GM19397 (cell line): ENCODE data around the gene KCP.

ENCODE experiments used
- ATAC-seq: cut with Tn5 transposase; IDR thresholded peaks from one replicate; pipeline ENCODE4 v1.9.1; 2021; ENCODE audit warnings: mild to moderate bottlenecking, moderate library complexity; ENCODE audit not compliant: unreplicated experiment

KCP gene

DNA sequence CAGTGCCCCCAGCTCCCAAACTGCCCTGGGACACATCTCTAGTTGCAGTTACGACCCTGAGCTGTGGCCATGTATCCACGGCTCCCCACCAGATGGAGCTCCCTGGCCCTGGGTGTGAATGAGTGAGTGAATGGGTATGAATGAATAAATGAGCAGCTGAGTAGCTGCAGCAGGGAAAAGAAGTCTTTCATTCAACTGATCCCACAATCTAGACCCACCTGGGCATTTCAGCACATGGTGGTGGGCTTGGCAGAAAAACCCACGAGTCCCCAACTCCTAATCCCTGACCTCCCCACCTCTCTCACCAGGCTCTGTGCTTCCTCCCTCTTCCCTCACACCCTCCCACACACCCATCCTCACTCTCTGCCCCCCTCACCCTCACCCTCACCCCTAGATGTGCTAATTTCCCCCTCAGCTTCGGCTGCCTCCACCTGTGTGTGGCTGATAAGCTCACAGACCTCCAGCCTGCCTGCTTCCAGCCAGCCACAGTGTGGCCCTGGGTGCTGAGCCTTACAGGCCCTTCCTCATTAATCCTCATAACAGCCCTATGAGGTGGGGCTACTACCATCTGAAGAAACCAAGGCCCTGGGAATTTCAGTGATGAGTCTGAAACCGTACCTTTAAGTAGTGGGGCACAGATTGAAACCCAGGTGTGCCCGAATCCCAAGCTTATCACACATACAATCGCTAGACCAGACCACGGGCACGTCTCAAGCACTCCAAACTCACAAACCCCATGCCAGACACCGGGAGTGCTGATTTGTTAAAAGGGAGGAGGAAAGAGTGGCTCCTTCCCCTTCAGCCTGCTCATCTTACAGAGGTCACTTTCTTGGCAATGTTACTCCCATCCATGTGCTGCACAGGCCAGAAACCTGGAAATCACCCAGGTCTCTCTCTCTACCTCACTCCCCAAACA, 50.1 kb downstream of the KCP start:
- no peak for ATAC-seq

DNA sequence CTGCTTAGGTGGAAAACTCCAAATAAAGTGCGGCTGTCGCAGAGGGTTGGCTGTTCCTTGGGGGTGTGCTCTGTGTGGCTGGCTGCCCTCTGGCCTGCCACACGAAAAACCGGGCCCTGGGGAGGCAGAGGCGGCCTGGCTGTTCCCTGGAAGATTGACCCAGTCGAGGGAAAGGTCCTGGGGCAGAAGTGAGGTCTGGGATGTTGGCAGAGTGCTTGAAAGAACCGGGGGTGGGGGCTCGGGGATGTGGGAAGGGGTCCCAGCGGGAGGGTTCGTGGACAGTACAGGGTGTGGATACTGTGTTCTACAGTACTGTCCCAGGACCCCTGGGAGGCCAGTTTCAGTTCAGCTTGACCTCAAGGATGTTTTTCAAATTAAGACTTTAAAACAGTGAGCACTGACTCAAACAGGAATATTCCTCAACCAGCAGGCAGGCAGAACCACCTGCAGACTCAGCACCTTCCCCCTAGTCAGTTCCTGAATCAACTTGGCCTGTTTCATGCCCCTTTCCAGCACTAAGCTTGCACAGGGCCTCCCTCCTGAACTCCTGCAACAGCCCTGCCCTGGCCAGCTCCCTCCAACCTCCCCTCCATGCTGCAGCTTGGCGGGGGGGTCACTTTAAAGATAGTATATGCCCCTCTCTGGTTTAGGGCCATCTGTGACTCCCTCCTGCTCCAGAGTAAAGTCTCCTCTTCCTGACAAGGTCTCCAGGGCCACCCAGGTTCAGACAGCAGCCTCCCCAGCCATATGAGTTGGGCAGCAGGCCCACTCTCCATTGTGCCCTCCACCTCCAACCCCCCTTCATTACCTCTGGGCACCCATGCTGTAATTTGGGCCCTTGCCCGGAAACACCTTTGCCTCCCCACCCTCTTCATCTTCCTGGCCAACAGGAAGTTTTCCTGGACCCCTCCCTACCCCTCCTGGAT, 51.0 kb downstream of the KCP start:
- no peak for ATAC-seq

DNA sequence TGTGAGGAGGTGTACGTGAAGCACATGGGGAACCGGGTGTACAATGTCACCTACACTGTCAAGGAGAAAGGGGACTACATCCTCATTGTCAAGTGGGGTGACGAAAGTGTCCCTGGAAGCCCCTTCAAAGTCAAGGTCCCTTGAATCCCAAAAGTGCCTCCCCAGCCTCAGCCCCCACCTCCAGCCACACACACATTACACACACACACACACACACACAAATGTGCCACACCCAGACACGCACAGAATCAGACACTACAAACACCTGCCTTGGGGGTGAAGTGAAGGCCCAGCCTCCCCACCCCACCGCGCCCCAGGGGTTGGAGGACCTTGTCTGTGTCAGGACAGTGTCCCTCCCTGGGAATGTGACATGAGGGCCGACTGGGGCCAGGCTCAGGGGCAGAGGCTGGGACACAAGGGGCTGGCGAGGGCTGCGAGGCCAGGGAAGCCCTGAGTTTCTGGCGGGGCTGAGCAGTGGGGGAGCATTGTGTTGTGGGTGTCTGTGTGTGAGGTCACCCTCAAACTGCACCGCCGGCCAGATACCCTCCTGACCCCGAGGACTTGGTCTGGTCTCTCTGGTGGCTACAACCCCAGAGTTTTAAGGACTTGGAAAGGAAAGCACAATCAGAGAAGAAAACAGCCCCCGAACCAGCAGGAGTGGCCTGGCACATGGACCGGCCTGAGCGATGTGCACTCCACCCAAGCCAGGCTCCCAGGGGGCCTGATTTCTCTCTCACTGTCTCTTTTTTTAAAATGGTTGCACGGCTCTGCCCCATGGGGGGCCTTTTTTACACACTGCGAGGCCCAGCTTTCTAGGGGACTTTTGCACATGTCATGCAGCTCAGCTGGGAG, 51.9 kb downstream of the KCP start:
- no peak for ATAC-seq

DNA sequence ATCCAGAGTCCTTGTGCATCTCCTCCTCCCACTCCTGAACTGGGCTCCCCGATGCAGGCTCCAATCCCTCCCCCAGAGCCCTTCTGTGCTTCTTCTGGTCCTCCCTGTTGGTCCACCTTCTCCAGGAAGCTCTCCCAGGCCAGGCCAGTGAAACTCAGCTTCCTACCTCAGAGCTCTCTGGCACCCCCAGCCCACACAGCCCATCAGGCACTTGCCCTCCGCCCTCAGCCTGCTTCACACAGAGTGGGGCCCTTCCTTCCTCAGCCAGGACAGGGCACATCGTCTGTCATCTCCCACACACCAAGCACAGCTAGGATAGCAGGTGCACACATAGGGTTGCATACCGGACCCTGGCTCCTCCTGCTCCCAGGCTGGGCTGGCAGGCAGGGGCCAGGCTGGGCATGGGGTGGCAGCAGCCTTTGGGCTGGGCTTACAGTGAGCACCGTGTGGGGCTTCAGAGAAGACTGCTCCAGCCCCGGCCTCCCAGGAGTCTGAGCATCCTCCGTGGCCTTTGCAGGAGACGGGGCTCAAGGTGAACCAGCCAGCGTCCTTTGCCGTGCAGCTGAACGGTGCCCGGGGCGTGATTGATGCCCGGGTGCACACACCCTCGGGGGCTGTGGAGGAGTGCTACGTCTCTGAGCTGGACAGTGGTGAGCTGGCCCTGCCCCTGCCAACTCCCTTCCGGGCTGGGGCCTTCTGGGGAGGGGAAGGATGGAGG, 54.3 kb downstream of the KCP start:
- no peak for ATAC-seq

DNA sequence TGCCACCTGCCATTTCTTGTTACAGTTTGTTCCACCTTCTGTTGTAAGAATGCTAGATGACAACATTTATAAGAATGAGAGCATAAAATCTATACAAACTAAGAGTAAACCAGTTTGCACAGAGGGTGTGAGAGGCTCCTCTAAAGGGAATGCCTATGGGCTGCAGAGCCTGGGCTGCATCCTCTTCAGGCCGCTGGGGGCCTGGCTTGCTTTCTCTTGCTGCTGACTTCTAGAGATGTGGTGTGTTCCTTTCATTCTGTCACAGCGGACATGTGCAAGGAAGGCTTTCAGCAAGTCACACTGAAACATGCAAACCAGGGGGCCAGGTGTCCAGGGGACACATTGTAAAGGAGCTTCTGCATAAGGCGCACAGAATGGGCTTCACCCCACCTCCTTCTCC, 55.0 kb downstream of the KCP start:
- ATAC-seq, result no peak

DNA sequence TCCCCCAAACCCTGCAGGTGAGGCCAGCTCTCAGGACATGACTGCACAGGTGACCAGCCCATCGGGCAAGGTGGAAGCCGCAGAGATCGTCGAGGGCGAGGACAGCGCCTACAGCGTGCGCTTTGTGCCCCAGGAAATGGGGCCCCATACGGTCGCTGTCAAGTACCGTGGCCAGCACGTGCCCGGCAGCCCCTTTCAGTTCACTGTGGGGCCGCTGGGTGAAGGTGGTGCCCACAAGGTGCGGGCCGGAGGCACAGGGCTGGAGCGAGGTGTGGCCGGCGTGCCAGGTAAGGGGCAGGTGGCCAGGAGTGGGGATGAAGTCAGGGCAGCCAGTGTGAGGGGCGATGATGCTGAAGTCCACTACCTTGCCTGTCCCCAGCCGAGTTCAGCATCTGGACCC, 56.1 kb downstream of the KCP start:
- ATAC-seq, result no peak

DNA sequence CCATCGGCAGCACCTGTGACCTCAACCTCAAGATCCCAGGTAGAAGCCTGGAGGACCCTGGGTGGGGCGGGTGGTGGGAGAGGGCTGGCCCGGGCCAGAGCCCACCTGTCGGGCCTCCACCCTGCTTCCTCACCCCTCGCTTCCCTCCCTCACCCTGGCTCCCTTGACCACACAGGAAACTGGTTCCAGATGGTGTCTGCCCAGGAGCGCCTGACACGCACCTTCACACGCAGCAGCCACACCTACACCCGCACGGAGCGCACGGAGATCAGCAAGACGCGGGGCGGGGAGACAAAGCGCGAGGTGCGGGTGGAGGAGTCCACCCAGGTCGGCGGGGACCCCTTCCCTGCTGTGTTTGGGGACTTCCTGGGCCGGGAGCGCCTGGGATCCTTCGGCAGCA, 56.7 kb downstream of the KCP start:
- ATAC-seq, result no peak

DNA sequence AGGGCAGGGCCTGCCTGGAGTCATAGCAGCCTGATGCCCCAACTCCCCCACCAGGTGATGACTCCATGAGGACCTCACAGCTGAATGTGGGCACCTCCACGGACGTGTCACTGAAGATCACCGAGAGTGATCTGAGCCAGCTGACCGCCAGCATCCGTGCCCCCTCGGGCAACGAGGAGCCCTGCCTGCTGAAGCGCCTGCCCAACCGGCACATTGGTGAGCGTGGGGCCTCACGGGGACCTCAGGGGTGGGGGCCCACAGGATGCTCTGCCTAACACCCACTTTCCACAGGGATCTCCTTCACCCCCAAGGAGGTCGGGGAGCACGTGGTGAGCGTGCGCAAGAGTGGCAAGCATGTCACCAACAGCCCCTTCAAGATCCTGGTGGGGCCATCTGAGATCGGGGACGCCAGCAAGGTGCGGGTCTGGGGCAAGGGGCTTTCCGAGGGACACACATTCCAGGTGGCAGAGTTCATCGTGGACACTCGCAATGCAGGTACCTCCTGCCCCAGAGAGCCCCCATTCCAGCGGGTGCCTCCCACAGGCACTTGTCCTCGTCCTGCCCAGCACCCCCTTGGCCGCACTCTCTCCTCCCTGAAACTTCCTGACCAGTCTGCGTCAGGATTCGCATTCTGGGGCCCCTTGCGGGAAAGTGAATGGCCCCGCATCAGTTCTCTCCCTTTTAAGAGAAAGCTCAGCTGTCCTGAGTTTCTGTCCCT, 57.8 kb downstream of the KCP start:
- no peak for ATAC-seq

DNA sequence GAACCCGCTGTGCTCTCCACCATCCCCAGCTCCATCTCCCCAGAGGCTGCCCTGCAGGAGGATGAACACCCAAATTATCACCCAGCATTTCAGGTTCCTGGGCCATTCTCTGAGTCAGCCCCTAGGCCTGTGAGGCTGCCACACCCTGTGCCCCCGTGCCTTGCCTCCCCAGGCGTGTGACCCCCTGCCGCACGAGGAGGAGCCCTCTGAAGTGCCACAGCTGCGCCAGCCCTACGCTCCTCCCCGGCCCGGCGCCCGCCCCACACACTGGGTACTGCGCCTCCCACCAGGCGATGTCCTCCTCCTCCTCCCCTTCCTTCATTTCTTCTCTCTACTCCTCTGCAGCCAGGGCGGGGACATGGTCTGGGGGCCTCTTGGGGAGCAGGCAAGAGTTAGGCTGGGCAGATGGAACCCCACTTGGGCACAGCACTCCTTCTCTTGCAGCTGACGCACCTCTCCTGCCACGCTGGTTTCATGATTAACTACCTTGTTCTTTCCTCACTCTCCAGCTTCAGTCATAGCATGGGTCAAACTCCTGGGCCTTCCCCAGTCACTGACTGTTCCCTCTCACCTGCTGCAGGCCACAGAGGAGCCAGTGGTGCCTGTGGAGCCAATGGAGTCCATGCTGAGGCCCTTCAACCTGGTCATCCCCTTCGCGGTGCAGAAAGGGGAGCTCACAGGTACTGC, 60.6 kb downstream of the KCP start:
- ATAC-seq, result no peak

DNA sequence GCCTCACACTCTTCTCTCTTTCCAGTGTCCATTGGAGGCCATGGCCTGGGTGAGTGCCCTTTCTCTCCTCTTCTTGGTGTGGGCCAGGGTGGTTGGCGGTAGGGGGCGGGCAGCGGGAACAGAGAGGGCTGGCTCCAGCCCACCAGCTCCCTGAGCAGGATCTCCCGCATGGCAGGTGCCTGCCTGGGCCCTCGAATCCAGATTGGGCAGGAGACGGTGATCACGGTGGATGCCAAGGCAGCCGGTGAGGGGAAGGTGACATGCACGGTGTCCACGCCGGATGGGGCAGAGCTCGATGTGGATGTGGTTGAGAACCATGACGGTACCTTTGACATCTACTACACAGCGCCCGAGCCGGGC, 61.4 kb downstream of the KCP start:
- no peak for ATAC-seq

DNA sequence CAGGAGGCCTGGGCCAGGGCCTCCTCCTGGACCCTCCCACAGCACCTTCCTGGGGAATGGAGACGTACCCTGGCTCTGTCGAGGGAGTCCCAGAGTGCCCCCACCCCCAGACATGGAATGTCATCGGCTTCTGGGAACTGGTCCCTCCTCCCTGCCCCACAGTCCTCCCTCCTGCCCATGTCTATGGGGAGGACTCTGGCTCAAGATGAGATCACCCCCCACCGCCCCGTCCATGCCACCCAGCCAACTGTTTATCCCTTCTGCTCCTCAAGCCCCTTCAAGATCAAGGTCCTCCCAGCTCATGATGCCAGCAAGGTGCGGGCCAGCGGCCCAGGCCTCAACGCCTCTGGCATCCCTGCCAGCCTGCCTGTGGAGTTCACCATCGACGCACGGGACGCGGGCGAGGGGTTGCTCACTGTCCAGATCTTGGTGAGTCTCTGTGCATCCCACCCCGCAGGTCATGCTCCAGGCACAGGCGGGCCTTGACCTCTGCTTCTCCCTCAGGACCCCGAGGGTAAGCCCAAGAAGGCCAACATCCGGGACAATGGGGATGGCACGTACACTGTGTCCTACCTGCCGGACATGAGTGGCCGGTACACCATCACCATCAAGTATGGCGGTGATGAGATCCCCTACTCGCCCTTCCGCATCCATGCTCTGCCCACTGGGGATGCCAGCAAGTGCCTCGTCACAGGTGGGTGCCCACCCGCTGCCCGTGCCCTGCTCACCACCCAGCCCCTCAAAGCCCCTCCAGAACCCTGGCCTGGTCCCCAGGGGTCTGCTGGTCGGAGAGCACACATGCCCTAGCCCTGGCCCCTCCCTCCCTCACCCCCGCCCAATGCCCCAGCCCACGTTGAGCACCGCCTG, 62.0 kb downstream of the KCP start:
- no peak for ATAC-seq

DNA sequence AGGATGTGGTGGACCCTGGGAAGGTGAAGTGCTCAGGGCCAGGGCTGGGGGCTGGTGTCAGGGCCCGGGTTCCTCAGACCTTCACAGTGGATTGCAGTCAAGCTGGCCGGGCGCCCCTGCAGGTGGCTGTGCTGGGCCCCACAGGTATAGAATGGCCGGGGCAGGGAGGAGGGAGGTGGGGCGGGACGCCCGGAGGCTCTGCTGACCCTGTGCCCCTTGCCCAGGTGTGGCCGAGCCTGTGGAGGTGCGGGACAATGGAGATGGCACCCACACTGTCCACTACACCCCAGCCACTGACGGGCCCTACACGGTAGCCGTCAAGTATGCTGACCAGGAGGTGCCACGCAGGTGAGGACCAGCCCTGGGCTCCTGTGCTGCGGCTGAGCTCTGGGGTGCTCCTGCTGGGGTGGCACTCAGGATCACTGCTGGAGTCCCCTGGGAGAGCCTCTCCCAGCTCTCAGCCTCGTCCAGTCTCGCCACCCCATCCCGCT, 62.7 kb downstream of the KCP start:
- ATAC-seq, result no peak

DNA sequence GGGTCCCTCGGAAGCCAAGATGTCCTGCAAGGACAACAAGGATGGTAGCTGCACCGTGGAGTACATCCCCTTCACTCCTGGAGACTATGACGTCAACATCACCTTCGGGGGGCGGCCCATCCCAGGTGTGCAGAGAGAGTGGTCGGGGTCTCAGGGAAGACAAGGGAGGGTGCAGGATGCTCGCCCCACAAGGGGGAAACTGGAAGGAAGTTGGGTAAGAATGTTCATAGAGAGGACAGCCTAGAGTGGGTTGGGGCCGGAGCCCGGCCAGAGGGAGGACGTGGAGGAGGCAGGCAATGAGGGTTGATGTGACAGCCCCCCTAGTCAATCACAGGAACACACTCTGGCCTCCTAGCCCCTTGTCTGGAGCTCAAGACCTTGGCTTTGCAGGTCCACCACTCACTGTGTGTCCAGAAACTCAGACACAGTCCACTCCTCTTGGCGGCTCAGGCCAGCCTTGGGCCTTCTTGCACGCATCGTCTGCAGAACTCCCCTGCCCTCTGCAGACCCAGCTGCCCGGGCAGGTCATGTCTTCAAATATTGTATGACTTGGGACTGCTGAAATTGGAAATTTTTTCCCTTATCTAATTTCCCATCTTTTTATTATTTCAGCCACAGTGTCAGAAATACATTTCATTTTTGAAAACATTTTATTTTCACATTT, 63.6 kb downstream of the KCP start:
- no peak for ATAC-seq

DNA sequence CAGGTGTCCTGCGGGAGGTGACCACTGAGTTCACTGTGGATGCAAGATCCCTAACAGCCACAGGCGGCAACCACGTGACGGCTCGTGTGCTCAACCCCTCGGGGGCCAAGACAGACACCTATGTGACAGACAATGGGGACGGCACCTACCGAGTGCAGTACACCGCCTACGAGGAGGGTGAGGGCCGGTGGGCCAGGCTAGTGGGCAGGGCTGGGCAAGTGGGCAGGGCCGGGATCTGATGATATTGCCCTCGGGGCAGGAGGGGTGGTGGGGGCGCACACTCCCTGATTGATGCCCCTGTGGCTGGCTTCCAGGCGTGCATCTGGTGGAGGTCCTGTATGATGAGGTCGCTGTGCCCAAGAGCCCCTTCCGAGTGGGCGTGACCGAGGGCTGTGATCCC, 64.5 kb downstream of the KCP start:
- ATAC-seq, result no peak

DNA sequence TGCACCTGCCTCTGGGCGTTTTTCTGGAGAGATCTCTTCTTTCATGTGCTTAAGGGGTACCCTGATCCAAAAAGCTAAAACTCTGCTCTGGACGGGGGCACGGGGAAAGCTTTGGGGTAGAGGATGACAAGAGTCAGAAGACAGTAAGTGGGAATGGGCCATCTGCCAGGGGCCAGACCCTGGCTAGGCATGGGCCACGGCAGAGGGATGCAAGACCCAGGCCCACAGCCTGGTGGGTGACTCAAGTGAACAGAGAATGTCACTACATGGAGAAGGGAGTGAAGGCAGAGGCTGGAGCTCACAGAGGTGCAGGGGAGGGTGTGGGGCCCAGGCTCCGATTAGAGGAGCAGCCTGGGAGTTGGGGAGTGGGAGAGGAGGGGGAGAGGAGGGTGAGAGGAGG, 65.0 kb downstream of the KCP start:
- no peak for ATAC-seq

DNA sequence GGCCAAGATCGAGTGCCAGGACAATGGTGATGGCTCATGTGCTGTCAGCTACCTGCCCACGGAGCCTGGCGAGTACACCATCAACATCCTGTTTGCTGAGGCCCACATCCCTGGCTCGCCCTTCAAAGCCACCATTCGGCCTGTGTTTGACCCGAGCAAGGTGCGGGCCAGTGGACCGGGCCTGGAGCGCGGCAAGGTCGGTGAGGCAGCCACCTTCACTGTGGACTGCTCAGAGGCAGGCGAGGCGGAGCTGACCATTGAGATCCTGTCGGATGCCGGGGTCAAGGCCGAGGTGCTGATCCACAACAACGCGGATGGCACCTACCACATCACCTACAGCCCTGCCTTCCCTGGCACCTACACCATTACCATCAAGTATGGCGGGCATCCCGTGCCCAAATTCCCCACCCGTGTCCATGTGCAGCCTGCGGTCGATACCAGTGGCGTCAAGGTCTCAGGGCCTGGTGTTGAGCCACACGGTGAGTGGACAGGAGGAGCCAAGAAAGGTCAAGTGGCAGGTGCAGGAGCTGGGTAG, 65.7 kb downstream of the KCP start:
- no peak for ATAC-seq

DNA sequence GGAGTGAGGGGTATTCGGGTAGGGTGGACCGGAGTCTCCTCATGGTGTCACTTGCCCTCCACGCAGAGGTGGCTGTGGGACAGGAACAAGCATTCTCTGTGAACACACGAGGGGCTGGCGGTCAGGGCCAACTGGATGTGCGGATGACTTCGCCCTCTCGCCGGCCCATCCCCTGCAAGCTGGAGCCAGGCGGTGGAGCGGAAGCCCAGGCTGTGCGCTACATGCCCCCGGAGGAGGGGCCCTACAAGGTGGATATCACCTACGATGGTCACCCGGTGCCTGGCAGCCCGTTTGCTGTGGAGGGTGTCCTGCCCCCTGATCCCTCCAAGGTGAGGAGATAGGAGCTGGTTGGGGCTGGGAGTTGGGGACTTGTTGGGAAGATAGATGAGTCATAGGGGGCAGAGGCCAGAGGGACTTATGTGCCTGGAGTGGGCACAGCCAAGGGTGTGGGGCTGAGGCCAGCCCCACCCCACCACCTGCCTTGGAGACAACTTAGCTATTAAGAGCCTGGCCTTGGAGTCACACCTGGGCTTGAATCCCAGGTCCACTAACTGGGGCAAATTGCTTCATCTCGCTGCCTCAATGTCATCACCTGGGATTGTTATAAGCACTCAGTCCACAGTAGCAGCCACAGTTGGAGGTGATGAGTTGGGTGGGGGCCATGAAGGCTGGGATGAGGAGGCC, 66.4 kb downstream of the KCP start:
- ATAC-seq, result no peak
